Cerebellar cortex (tissue), 1 donor: ENCODE measurements around the gene SIK1.

Experiments
- DNase-seq: peaks from one replicate; pipeline ENCODE4 v3.0.0-alpha.2; 2015; ENCODE audit warnings: low spot score

Gene SIK1

GRCh38 chr21:43367296-43367695 lies 59.6 kb downstream of the SIK1 start:
- DNase-seq: peak; percentile 69

- no peak for DNase-seq
Measured at GRCh38 chr21:43366656-43367055, 60.3 kb downstream of the SIK1 start.

GRCh38 chr21:43365611-43366426 lies 61.1 kb downstream of the SIK1 start:
- no peak for DNase-seq

GRCh38 chr21:43364851-43365424 lies 62.0 kb downstream of the SIK1 start:
- DNase-seq: no peak
